ENCODE measurements around the gene CLEC2D.

- TF ChIP-seq CTCF (conservative IDR thresholded peaks at IDR 0.05) (no peak), EZH2 (IDR thresholded peaks at IDR 0.05; ENCODE audit: low read depth) (no peak)
Measured at GRCh38 chr12:9698681-9699080, 29.2 kb downstream of the CLEC2D start.

Measured in PC-9 (cell line).